GM18505 (cell line): ENCODE measurements around the gene KLHL41.

Experiments used
- ATAC-seq: cut with Tn5 transposase; IDR thresholded peaks from one replicate; pipeline ENCODE4 v1.9.1; 2021; ENCODE audit not compliant: unreplicated experiment
- POLR2A ChIP-seq: IDR thresholded peaks from 4 replicates; pipeline ENCODE4 v1.6.1; 2011; ENCODE audit warnings: borderline replicate concordance; ENCODE audit not compliant: insufficient read depth, insufficient read length; ENCODE audit errors: extremely low read depth

The KLHL41 gene

GRCh38 chr2:169509298-169509885, at the start of gene KLHL41:
Gene KLHL41 (plus strand): TSS chr2:169509702. CDS start chr2:169509779, 77 bp downstream.
- ATAC-seq = no peak
- TF ChIP-seq POLR2A = no peak

- TF ChIP-seq POLR2A = no peak
- no peak for ATAC-seq
Observed at GRCh38 chr2:169461143-169461542, 48.4 kb upstream of the KLHL41 start.

- ATAC-seq = no peak
- no peak for TF ChIP-seq POLR2A
Observed at GRCh38 chr2:169462896-169463695, 46.4 kb upstream of the KLHL41 start.

- no peak for TF ChIP-seq POLR2A
- no peak for ATAC-seq
Observed at GRCh38 chr2:169464466-169464865, 45.0 kb upstream of the KLHL41 start.

GRCh38 chr2:169464882-169465281, 44.6 kb upstream of the KLHL41 start:
- TF ChIP-seq POLR2A = no peak
- no peak for ATAC-seq

GRCh38 chr2:169468841-169469240, 40.7 kb upstream of the KLHL41 start:
- no peak for TF ChIP-seq POLR2A
- no peak for ATAC-seq

- no peak for ATAC-seq
- TF ChIP-seq POLR2A = no peak
Observed at GRCh38 chr2:169469952-169470572, 39.4 kb upstream of the KLHL41 start.

GRCh38 chr2:169472249-169472648, 37.3 kb upstream of the KLHL41 start:
- no peak for ATAC-seq

GRCh38 chr2:169476459-169476858, 33.0 kb upstream of the KLHL41 start:
- no peak for TF ChIP-seq POLR2A

More at GRCh38 chr2:169472249-169472648, 37.3 kb upstream of the KLHL41 start:
- TF ChIP-seq POLR2A = no peak

GRCh38 chr2:169478339-169478738, 31.2 kb upstream of the KLHL41 start:
- no peak for ATAC-seq
- no peak for TF ChIP-seq POLR2A

More at GRCh38 chr2:169476459-169476858, 33.0 kb upstream of the KLHL41 start:
- no peak for ATAC-seq

- no peak for TF ChIP-seq POLR2A
- no peak for ATAC-seq
Observed at GRCh38 chr2:169478745-169479256, 30.7 kb upstream of the KLHL41 start.

- TF ChIP-seq POLR2A = no peak
Observed at GRCh38 chr2:169479257-169480078, 30.0 kb upstream of the KLHL41 start, which contains the start of gene BBS5. Gene BBS5 (plus strand): TSS chr2:169479494. CDS start chr2:169479554, 60 bp downstream.

GRCh38 chr2:169480079-169480465, 29.4 kb upstream of the KLHL41 start:
- TF ChIP-seq POLR2A = no peak
- ATAC-seq = no peak

More at GRCh38 chr2:169479257-169480078, 30.0 kb upstream of the KLHL41 start, which contains the start of gene BBS5:
- peak; percentile 96 for ATAC-seq
